Measurements from ENCODE around the gene GALNT5.
A peak's percentile ranks its signal among the peaks of the same experiment; 100 is the strongest.
"Not testable (repeated sequence)": the region's sequence is repeated elsewhere in the genome, so short reads cannot be mapped to it uniquely, and the experiment has no call there.

GALNT5 gene

GRCh38 chr2:157326698-157327097, 69.2 kb downstream of the GALNT5 start:
- no peak for DNase-seq (ENCODE audit: low spot score)

GRCh38 chr2:157327200-157327599, 69.7 kb downstream of the GALNT5 start:
- DNase-seq (ENCODE audit: low spot score) = no peak

- peak; percentile 91 for DNase-seq (ENCODE audit: low spot score)
These were observed 70.4 kb downstream of the GALNT5 start for GRCh38 chr2:157327621-157328500.

GRCh38 chr2:157329524-157329923, 72.0 kb downstream of the GALNT5 start:
- no peak for DNase-seq (ENCODE audit: low spot score)

- DNase-seq (ENCODE audit: low spot score) = peak; percentile 29
These were observed 76.0 kb downstream of the GALNT5 start for GRCh38 chr2:157333304-157334047.

- no peak for DNase-seq (ENCODE audit: low spot score)
These were observed 76.8 kb downstream of the GALNT5 start for GRCh38 chr2:157334335-157334734.

GRCh38 chr2:157334797-157335196, 77.3 kb downstream of the GALNT5 start:
- no peak for DNase-seq (ENCODE audit: low spot score)

GRCh38 chr2:157336137-157337010, 78.9 kb downstream of the GALNT5 start:
- peak; percentile 60 for DNase-seq (ENCODE audit: low spot score)

- no peak for DNase-seq (ENCODE audit: low spot score)
These were observed 80.5 kb downstream of the GALNT5 start for GRCh38 chr2:157337978-157338377.

GRCh38 chr2:157339965-157340655, 82.6 kb downstream of the GALNT5 start:
- DNase-seq (ENCODE audit: low spot score) = no peak

GRCh38 chr2:157341381-157341780, 83.9 kb downstream of the GALNT5 start:
- not testable (repeated sequence) for DNase-seq (ENCODE audit: low spot score)

- DNase-seq (ENCODE audit: low spot score) = no peak
These were observed 88.3 kb downstream of the GALNT5 start for GRCh38 chr2:157345647-157346389.

GRCh38 chr2:157348291-157348921, 90.9 kb downstream of the GALNT5 start:
- no peak for DNase-seq (ENCODE audit: low spot score)

GRCh38 chr2:157349949-157350515, 92.5 kb downstream of the GALNT5 start:
- DNase-seq (ENCODE audit: low spot score) = no peak

GRCh38 chr2:157355618-157356017, 98.1 kb downstream of the GALNT5 start:
- no peak for DNase-seq (ENCODE audit: low spot score)

- no peak for DNase-seq (ENCODE audit: low spot score)
These were observed 102.1 kb downstream of the GALNT5 start for GRCh38 chr2:157359628-157360027.

- DNase-seq (ENCODE audit: low spot score) = no peak
These were observed 104.0 kb downstream of the GALNT5 start for GRCh38 chr2:157361526-157361925.

- no peak for DNase-seq (ENCODE audit: low spot score)
These were observed 105.1 kb downstream of the GALNT5 start for GRCh38 chr2:157362627-157363026.

- no peak for DNase-seq (ENCODE audit: low spot score)
These were observed 106.2 kb downstream of the GALNT5 start for GRCh38 chr2:157363612-157364101.

Data from CD4-positive, alpha-beta T cell treated with Interleukin-15 for 4 hours (primary cell).